Stimulated activated CD4-positive, alpha-beta T cell treated with anti-CD3 and anti-CD28 coated beads, Interleukin-12 subunit alpha, Interleukin-12 subunit beta, amount 100 ng/mL, for 4 hours (primary cell): ENCODE data around the gene NDST4.

Experiments
- DNase-seq: peaks from one replicate; pipeline ENCODE4 v3.0.0-alpha.2; 2020

NDST4 gene

GRCh38 chr4:115113506-115114106 is at the start of gene NDST4:
Gene NDST4 (minus strand): TSS chr4:115113620. CDS start chr4:115077036, 36,584 bp downstream.
- DNase-seq = no peak

- no peak for DNase-seq
These were observed 45.7 kb upstream of the NDST4 start for GRCh38 chr4:115159141-115159540.

DNA sequence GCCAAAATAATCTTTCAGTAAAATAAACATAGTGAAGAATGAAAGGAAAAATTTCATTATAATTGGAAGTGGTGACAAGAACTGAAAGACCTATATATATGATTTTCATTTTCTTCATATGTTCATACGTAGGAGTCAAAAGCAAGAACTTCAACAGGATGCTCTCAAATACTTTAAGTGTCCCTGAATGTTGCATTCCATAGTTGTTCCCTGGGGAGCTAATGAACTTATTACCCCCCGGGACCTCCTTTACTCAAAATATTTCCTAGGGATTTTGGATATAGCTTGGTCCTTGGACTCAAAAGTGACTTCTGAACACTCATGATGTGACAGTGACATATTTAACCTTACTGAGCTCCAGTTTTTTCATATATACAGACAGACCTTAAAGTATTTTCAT is 44.9 kb upstream of the NDST4 start:
- DNase-seq = no peak

DNA sequence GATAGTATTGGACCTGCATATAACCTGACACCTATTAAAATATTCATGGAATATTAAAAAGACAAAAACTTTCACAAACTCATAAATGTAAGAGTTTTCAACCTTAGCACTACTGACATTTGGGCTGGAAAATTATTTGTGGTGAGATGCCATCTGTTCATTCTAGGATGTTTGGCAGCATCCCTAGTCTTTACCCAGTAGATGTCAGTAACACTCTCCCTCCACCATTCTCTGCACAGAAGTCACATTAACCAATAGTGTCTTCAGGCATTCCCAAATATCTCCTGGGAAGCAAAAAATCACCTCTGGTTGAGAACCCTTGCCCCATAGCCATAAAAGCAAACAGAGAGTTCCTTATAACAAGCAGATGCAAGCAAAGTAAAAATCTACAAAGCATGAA is 41.4 kb upstream of the NDST4 start:
- no peak for DNase-seq

DNA sequence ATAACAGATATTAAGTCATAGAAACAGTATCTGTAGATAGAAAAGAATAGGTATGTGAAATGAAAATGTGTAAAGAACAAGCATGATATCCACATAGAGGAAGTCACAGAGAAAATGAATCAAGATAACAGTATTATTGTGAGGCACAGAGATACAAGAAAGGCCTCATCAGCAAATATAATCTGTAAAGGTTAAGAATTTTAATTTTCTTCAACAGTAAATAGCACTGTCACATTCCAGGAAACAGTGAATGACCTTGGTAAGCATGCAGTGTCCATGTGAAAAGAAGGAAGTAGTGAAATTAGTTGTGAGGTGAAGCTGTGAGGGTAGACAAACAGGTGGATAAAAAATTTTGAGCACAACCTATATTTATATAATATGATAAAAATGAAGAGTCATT is 39.5 kb upstream of the NDST4 start:
- DNase-seq = no peak

GRCh38 chr4:115152081-115152480 is 38.7 kb upstream of the NDST4 start:
- no peak for DNase-seq

- no peak for DNase-seq
These were observed 35.7 kb upstream of the NDST4 start for GRCh38 chr4:115149106-115149505.

DNA sequence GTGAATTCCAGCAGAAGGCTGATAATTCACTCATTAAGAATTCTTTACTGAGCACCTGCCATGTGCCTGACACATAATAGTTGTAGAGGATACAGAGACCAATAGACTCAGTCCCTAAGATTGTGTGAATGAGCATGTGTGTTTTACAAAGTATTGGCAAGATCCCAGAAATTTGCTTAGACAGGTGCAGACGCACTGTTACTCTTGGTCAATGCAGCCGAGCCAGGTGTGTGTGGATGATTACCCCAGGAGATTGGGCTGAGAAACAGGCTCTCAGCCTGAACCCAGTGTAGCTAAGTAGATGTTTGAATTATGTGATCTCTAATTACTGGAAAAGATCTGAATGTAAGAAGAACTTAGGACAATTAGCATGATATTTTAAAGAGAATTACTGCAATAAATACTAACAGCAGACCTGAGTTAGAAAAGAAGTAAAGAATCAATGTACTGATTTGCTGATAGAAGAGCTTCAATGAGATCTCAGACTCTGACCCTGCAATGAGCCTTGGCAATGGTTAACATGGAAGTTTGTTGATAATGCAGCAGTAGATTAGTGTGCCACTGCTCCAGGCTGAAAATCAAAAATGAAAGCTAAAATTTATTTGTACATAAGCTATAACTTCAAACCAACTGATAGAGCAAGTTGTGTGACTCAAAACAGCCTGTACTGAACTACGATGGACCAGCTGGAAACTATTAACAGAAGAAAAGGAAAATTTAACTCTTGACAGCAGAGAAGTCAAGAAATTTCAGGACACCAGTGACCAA is 32.2 kb upstream of the NDST4 start:
- DNase-seq = no peak

DNA sequence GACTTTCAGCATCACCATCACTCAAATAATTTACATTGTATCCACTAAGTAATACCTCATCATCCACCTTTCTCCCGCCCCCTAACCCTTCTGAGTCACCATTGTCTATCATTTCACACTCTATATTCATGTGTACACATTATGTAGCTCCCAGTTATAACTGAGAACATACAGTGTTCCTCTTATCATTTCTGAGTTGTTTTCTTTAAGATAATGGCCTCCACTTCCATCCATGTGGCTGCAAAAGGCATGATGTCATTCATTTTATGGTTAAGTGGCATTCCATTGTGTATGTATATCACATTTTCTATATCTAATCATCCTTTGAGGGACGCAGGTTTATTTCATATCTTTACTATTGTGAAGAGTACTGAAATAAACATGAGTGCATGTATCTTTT is 14.6 kb upstream of the NDST4 start:
- DNase-seq = no peak

DNA sequence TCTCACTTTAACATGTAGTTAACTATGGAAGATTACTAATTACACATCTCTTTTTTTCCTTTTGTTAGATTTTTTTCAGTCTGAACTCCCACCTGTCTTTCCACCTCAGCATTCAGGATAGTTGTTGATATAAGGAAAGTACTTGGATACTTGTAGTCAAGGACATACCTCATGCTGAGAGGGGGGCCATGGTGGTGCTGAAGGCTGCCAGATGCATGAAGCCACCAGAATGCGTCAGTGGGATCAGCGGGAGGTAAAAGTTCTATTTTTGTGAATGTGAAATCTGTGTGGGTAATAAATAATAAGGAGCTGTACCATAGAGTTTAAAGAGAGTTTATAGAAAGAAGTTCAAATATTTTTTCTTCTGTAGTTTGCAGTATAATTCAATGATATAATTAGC is 13.1 kb upstream of the NDST4 start:
- no peak for DNase-seq

DNA sequence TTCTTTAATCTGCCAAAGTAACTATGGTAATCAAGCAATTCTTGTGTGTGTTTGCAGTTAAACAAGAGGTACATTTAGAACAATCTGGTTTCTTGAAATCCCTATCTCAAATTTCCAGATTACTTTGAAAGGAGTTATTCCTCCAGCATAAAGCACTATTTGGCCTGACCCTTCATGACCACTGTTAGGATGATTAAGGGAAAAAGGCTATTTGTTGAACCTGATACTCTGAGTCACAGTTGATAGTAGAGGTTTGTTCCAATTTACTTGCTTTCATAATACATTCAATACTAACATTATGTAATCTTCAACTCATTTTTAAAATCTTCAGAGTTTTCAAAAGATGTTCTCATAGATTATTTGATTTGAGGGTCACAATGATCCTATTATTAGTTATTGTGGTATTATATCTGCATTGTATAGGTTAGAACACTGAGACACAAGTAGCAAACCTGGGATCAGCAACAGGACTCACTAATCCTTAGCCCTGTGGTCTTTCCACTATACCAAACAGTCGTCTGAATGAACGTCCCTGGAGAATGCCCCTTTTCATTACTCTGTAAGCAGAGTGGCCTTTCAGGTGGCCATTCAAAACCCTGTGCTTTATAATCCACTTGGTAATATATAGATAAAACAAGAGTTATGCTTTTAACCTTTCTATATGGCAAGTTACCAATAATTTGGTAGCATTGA is 8.1 kb upstream of the NDST4 start:
- DNase-seq = no peak

GRCh38 chr4:115119804-115120352 is 6.5 kb upstream of the NDST4 start:
- DNase-seq = no peak

- DNase-seq = no peak
These were observed 4.2 kb upstream of the NDST4 start for GRCh38 chr4:115117651-115118050.

- DNase-seq = no peak
These were observed 2.9 kb downstream of the NDST4 start for GRCh38 chr4:115110191-115111181.

GRCh38 chr4:115108850-115109249 is 4.6 kb downstream of the NDST4 start:
- DNase-seq = no peak

DNA sequence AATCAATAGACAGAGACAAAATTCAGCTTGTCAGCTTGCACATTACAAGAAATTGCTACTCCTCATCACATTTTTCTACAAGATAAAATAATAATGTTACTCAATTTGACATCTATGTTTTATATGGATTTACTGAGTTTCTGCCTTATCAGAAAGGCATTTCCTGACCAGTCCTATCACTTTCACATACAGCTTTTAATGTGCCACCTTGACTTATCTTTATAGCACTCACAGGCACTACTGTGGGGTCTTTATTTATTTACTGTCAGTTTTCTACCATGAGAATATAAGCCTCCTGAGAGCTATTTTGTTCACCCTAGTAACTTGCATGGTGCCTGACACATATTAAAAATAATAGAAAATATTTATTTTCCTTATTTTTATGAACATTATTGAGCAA is 6.0 kb downstream of the NDST4 start:
- no peak for DNase-seq

DNA sequence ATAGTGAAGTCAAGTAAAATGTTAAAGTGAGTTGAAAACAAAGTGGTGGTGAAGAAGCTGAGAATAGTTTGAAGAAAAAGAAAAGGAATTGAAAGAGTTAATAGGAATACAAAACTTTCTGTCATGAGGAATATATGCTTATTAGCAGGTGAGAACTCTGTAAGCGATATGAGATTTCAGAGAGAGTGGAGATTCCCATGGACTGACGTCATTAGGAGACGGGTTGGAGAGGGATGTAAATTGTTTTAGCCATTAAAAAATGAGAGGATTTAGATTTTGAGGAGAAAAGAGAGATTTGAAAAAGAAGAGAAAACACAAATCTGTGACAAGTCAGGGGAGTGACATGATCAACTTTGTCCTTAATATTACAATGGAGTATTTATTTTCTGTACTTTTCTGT is 11.7 kb downstream of the NDST4 start:
- DNase-seq = no peak

DNA sequence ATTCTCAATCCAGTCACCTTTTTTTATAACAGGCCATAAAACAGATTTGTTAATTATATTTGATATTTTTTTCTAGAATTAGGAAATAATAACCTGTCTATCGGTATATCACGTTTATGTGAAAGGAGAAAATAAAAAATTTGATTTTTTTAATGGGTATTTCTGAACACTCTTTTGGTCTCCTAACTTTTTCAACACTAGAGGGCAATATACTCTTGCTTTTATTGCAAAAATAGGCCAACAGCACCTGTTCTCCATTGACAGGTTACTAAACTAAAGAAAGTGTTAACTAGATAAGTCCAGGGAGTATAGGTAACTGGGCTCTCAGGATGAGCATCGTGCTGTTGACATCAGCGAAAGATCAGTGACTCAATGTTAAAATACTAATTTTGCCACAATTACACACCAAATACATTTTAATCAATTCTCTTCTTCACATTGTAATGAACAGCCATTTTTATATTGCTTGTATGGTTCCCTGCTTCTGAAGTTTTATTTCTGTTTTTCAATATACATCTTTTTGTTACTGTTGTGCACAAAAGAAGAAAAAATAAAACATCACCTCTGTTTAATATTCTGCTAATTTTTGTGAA is 22.8 kb downstream of the NDST4 start:
- no peak for DNase-seq

- no peak for DNase-seq
These were observed 30.8 kb downstream of the NDST4 start for GRCh38 chr4:115082633-115083032.

GRCh38 chr4:115076691-115077090 is 36.7 kb downstream of the NDST4 start:
- no peak for DNase-seq

DNA sequence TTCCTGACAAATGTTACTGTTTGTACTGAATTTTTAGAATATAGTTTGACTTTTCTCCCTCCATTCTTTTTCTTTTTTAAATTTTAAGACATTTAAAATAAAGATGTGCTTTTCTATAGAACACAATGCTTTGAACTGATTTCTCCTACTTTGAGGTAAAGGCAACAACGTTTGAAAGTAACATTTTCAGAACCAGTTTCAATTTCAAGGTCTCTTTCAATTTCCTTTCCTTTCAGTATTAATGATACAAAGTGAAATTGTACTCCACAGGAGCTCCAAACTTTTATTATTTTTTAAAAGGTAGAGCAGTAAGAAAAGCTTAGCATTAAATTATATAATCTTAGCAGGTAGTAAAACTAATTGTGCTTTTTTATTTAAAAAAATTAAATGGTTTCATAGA is 54.9 kb downstream of the NDST4 start:
- DNase-seq = no peak

DNA sequence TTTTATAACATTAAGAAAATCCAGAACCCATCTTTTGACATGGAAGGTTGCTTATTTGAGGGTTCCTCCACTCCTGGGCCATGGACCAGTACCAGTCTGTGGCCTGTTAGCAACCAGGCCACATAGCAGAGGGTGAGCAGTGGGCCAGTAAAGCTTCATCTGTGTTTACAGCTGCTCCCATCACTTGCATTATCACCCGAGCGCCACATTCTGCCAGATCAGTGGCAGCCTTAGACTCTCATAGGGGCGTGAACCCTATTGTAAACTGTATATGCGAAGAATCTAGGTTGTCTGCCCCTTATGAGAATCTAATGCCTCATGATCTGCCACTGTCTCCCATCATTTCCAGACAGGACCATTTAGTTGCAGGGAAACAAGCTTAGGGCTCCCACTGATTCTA is 58.6 kb downstream of the NDST4 start:
- DNase-seq = no peak
